ENCODE results near the gene C1orf159. TPM values are rescaled to one million over a fixed set of nuclear protein-coding genes. Genes with fewer than 3 reads are reported as not detected.
A peak's percentile ranks its signal among the peaks of the same experiment; 100 is the strongest.

The C1orf159 gene
- polyA plus RNA-seq, 2 of the 4 experiments (the other 2 are of a cell fraction): 4.0 to 10.2 TPM

GRCh38 chr1:1033009-1033587 lies 82.8 kb downstream of the C1orf159 start:
- Histone ChIP-seq H3K27ac (no peak overlapping the region), H3K4me1 (no peaks in the 10 kb centered on the region; the same call in 2 of the 3 replicates), H3K4me3 (no peak overlapping the region), H3K9me3 (no peaks in the 10 kb centered on the region), H3K4me2 (no peak overlapping the region)
- TF ChIP-seq CBX8 (IDR thresholded peaks at IDR 0.05) (no peak), NPAS2 (CRISPR knock-in tag; IDR thresholded peaks at IDR 0.05; ENCODE audit: borderline replicate concordance) (no peak), TFCP2L1 (CRISPR knock-in tag; IDR thresholded peaks at IDR 0.05) (no peak), EHMT2 (IDR thresholded peaks at IDR 0.05; ENCODE audit: low read depth) (no peak), JUNB (IDR thresholded peaks at IDR 0.05) (no peak), RAD21 (conservative IDR thresholded peaks at IDR 0.05 in 1 of 2, IDR thresholded peaks at IDR 0.05 in 1 of 2) (peak in 1 of 2 experiments; percentile 22; a peak in 2 of 5 replicates), CHD4 (IDR thresholded peaks at IDR 0.05; ENCODE audit: borderline replicate concordance) (no peak), EHF (CRISPR knock-in tag; IDR thresholded peaks at IDR 0.05) (no peak), TP53 (CRISPR knock-in tag; IDR thresholded peaks at IDR 0.05) (no peak), BHLHE40 (IDR thresholded peaks at IDR 0.05; ENCODE audit: low read depth, low read length) (no peak), PBX3 (IDR thresholded peaks at IDR 0.05) (no peak), JUN (IDR thresholded peaks at IDR 0.05) (no peak), CEBPB (IDR thresholded peaks at IDR 0.05) (no peak), RFX5 (IDR thresholded peaks at IDR 0.05) (no peak), HEYL (CRISPR knock-in tag; IDR thresholded peaks at IDR 0.05) (no peak), MYC (IDR thresholded peaks at IDR 0.05; ENCODE audit: borderline replicate concordance, low read length) (no peak)
- TF ChIP-seq, protein P1, sequence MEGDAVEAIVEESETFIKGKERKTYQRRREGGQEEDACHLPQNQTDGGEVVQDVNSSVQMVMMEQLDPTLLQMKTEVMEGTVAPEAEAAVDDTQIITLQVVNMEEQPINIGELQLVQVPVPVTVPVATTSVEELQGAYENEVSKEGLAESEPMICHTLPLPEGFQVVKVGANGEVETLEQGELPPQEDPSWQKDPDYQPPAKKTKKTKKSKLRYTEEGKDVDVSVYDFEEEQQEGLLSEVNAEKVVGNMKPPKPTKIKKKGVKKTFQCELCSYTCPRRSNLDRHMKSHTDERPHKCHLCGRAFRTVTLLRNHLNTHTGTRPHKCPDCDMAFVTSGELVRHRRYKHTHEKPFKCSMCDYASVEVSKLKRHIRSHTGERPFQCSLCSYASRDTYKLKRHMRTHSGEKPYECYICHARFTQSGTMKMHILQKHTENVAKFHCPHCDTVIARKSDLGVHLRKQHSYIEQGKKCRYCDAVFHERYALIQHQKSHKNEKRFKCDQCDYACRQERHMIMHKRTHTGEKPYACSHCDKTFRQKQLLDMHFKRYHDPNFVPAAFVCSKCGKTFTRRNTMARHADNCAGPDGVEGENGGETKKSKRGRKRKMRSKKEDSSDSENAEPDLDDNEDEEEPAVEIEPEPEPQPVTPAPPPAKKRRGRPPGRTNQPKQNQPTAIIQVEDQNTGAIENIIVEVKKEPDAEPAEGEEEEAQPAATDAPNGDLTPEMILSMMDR (IDR thresholded peaks at IDR 0.05): peak; percentile 15; the same call in 1 of the 3 replicates
- TF ChIP-seq, protein P2, sequence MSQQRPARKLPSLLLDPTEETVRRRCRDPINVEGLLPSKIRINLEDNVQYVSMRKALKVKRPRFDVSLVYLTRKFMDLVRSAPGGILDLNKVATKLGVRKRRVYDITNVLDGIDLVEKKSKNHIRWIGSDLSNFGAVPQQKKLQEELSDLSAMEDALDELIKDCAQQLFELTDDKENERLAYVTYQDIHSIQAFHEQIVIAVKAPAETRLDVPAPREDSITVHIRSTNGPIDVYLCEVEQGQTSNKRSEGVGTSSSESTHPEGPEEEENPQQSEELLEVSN (IDR thresholded peaks at IDR 0.05; ENCODE audit: borderline replicate concordance, low read depth): no peak
- DNase-seq (ENCODE audit: low read depth in 1 of 2, low spot score in 1 of 2): peak in 1 of 2 experiments; percentile 43
- ChIA-PET CTCF (interaction anchor here (1.6 to 1.8 kb wide), 3 partner anchors 15 to 29 kb away, joined by 3 to 5 read pairs (median 3); no protein-coding TSS in a partner anchor), POLR2A (no interaction called here)
- 91% methylated on average over 9 of the region's 73 CpGs for WGBS (ENCODE audit: missing lambda C conversion rate)
- FAIRE-seq: no peak
- ATAC-seq: peak in 1 of 2 experiments; percentile 65; a peak in 3 of 6 replicates

DNA sequence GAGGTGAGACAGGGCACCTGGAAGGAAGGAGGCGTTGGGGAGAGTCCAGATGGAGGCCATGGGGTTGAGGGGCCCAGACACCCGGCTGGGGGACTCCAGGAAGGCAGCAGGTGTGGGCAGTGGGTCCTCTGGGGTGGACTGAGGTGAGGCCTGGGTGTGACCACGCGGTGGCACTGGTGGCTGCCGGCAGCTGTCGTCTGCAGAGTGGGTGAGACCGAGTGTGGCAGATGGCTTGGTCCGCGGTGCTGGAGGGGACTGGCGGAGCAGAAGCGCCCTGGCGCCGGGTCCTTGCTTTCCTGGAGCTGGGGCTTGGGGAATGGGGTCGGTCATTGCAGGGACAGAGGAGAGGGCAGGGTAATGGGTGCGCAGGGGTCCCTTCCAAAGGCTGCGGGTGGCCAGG lies 83.5 kb downstream of the C1orf159 start:
- CTCF ChIA-PET: interaction anchor here (1.1 to 1.8 kb wide), 5 partner anchors 9 to 32 kb away, joined by 3 to 5 read pairs (median 3); no protein-coding TSS in a partner anchor
- no peaks in the 10 kb centered on the region; the same call in 2 of the 3 replicates for H3K4me1 ChIP-seq
- ATAC-seq (peak in 1 of 2 experiments; percentile 11; a peak in 3 of 6 replicates), DNase-seq (ENCODE audit: low read depth in 1 of 2, low spot score in 1 of 2) (no peak), FAIRE-seq (no peak)
- POLR2A ChIA-PET: no interaction called here
- WGBS (ENCODE audit: missing lambda C conversion rate): 100% methylated on average over 12 of the region's 16 CpGs
- H3K4me2 ChIP-seq: no peak overlapping the region
- no peaks in the 10 kb centered on the region for H3K9me3 ChIP-seq
- H3K4me3 ChIP-seq: no peak overlapping the region
- H3K27ac ChIP-seq: no peak overlapping the region
- TF ChIP-seq MAFK (IDR thresholded peaks at IDR 0.05; ENCODE audit: partially characterized antibody): no peak
- no peak for TF ChIP-seq EHF (CRISPR knock-in tag; IDR thresholded peaks at IDR 0.05)
- no peak for TF ChIP-seq REST (IDR thresholded peaks at IDR 0.05)
- no peak for TF ChIP-seq CHD4 (IDR thresholded peaks at IDR 0.05; ENCODE audit: borderline replicate concordance)
- TF ChIP-seq GATA3 (IDR thresholded peaks at IDR 0.05; ENCODE audit: borderline replicate concordance): no peak
- TF ChIP-seq RAD21 (conservative IDR thresholded peaks at IDR 0.05 in 1 of 2, IDR thresholded peaks at IDR 0.05 in 1 of 2): no peak
- no peak for TF ChIP-seq USF2 (IDR thresholded peaks at IDR 0.05)
